HG02943 (cell line): ENCODE results near the gene RGPD4.
"Not testable (repeated sequence)": the region's sequence is repeated elsewhere in the genome, so short reads cannot be mapped to it uniquely, and the experiment has no call there.

Experiments used
- ATAC-seq: cut with Tn5 transposase; IDR thresholded peaks from one replicate; pipeline ENCODE4 v1.9.1; 2021; ENCODE audit warnings: mild to moderate bottlenecking, low read depth, moderate library complexity; ENCODE audit not compliant: unreplicated experiment

Gene RGPD4

DNA sequence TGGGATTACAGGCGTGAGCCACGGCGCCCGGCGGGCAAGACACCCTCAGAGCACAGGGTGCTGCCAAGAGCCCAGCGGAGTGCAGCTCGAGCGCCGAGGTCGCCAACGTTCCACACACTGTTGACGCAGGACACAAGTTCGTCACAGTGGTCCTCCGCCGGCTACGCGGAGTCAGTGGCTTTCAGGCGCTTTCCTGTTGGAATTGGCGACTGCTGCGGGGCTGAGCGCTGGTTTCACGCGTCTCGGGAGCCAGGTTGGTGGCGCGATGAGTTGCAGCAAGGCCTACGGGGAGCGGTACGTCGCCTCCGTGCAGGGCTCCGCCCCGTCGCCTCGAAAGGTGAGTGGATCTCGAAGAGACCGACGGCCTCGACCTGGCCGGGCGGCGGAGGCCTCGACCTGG lies at the start of gene RGPD4:
Gene RGPD4, plus strand, starts transcription at position 144 of the 400 bp plus-strand sequence. Its CDS starts 122 bp downstream, at position 266.
- ATAC-seq: not testable (repeated sequence)

DNA sequence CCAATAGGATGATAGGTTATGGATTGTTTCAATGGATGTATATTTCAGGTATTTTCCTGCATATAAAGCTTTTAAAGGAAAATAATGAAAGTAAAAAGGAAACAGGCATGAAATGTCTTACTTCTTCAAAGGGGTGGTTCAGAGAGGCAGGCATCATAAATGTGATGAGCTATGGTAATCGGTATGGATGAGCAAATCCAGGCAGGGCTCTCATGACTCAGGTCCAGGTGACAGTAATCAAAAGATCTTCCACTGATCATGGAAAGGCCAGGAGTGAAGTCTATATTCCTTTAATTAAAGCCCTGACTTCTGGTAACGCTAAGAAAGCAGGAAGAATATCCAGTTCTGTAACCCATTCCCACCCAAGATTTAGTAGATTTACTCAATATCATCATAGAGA lies 48.7 kb upstream of the RGPD4 start:
- no peak for ATAC-seq

DNA sequence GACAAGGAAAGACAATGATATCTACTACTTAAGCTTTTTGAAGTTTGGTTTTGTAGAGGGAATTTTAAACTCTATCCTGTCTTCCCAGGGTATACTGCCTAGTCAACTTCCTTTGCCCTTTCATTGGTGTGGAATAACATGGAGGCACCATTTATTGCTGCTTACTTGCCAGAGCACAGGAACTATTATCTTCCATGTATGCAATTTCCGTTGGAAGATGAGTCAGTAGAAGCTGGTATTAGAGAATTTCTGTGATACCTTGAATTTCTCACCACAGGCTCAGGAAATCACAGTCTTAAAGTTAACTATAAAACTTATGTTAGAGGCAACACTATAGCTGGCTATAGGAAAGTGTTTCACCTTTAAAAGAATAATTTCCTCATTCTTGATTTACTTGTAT lies 40.9 kb upstream of the RGPD4 start:
- no peak for ATAC-seq

DNA sequence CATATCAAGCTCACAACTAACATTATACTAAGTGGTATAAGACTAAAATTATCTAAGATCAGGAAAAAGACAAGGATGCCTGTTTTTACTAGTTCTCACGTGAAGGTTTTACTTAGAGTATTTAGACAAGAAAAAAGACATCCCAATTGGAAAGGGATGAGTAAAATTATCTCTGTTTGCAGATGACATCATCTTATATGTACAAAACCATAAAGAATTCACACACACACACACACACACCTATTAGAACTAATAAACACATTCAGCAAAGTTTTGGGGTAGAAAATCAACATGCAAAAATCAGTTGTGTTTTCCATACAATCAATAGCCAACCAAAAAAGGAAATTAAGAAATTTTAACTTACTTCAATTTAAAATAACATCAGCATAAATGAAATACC lies 35.9 kb upstream of the RGPD4 start:
- ATAC-seq: no peak

DNA sequence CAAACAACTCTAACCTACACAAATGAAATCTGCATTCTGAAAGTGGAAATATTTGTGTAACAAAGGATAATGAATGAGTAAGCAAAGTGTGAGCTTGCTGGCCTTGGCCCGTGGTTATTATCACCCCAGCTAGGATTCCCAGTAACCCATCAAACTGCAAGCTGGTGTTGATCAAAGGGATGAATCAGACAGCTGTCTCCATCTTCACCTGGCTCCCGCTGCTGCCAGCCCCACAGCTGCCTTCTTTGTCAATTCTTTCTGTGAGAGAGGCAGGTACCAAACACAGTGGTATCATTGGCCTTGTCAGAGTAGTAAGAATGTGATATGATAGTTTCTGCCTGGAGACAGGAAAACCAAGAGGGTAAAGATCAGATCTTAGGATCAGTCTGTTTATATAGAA lies 25.2 kb upstream of the RGPD4 start:
- ATAC-seq: no peak

DNA sequence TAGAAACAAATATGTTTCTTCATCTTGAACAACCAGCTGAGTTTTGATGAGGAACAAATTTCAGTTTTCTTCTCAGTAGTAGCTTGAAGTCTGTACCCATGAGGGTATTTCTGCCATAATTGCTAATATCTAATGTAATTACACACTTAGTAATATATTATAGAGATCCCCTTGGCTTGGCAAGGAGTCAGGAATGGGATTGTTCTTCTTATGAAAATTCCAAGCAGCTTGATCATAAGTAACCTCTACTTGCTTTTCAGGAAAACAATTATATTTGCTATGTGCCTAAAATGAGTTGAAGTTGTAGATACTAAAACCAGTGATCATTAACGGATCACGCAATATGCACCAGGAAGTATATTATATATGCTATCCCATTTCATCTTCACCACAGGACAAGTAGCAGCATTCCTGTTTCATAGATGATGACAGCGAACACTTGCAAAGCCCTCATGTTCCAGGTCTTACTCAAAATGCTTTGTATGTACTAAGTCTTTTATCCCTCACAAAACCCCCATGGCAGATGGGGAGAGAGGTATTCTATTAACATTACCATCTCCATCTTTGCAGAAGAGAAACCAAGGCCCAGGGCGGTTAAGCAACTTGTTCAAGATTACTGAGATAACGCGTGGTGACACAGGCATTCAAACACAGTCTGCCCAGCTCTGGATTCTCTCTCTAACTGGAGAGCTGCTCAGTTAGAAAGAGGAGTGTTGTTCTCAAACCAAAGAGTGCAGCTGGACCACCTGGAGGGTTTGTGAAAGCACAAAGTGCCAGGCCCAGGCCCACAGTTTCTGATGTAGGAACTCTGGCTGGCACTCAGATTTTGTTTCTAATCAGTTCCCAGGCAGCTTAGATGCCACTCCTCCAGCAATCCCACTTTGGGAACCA lies 21.8 kb upstream of the RGPD4 start:
- no peak for ATAC-seq

DNA sequence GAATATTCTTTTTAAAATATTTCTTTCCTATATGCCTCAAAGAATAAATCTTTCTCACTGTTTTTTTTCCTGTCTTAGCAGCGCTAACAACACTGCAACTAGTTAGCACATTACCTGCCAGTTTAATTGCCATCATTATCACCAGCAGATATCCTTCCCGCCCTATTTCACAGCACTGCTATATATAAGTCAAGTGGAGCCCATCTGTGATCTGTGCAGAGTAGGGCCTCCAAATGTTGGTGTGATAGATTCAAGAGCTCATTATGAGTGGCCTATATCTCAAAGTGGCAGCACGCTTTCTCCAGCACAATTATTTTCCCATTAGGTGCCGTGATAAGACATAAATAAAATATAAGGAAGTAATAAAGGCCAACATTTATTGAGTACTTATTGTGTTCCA lies 19.8 kb upstream of the RGPD4 start:
- ATAC-seq: no peak

DNA sequence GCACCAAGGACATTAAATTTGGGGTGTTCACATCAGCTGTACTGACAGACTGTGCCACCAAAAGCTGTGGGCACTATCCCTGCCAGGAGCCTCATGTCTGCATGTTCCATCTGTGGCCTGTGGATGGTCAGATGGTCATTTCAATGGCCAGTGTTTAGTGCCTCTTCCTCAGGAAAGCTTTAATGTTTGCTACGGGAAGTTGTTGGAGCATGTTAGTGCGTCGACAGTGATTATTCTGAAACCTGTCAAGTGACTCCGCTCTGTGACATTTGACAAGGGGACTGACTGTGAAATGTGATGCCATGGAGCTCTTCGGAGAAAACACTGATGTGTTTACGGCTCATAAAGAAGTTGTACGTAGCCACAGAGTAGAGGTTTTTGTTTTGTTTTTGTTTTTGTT lies 18.7 kb upstream of the RGPD4 start:
- no peak for ATAC-seq

DNA sequence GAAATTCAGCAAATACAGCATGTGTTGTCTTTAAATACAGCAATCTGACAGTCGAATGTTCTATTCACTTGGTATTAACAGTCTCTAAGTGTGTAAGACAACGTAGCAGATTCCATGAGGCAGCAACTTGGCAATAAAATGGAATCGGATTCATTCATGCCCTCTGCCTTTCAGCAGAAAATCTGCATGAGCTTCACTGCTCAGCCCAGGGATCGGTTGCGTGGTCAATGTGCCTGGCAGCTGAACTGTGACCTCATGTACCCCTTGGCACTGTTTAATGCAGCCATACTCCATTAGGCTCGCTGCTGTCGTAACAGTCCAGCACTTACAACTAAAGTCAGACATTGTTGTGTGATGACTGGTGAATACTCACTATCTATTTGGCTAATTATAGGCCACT lies 17.7 kb upstream of the RGPD4 start:
- ATAC-seq: no peak

DNA sequence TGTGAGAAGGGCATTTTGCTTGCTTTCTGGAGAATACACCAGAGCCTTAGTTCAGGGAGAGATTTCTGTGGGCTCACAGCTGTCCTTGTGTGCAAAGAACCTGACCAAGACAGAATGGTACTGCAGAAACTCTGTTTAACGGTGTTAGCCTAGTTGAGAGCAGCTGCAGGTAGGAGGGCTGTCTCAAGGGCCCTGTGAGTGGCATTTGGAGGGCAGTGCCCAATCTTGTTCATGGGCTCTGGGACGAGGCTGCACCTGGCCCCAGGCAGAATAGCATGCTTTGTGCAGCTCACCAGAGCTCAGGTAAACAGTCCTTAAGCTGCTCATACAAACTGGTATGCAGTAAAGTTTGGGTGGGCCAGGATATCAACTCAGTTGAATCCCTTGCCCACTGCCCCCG lies 16.9 kb upstream of the RGPD4 start:
- no peak for ATAC-seq

DNA sequence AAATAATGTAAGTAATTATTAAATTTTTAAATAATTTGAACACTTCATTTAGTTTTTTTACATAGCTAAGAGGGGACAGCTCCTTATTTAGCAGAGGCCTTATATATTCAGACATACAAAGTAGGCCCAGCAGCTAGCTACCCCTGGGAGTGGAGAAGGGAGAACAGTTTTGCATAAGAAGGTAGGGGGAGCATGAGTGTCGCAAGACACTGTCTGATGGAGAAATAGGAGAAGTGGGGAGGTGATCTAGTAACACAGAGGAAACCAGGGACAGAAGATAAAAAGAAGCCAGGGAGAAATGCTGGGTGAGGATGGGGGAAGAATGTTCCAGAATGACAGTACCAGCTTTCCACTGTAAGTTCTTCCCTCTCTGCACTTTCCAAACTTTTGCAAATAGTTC lies 16.0 kb upstream of the RGPD4 start:
- no peak for ATAC-seq

DNA sequence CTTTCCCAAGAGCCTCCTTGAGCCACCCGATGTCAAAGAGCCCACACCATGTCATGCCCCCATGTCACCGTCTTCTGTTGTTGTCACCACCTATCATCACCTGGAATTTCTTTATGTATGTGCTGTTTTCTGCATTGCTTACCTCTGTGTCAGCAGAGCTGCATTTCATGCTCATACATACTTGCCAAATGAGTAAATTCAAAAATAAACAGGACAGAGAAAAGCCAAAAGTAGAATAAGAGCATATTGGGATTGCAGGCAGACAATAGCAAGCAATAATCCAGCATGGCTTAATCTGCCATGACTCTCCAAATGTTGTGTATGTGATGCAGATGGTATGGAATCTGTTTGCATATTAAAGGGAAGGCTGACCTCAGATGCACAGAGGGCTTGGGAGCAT lies 15.3 kb upstream of the RGPD4 start:
- ATAC-seq: no peak

DNA sequence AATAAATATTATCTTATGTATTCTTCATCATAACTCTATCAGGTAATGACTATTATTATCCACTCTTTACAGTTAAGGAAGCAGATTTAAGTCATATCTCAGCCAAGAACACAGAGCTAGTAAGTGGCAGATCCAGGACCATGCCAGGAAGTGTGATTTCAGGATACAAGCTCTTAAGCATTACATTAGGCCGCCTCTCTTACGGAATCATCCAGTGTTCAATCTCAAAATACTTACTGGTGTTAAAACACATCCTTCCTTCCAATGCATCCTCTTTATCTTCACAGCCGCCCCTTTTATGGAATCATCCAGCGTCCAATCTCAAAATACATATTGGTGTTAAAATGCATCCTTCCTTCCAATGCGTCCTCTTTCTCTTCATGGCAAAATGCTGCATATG lies 14.7 kb upstream of the RGPD4 start:
- no peak for ATAC-seq

DNA sequence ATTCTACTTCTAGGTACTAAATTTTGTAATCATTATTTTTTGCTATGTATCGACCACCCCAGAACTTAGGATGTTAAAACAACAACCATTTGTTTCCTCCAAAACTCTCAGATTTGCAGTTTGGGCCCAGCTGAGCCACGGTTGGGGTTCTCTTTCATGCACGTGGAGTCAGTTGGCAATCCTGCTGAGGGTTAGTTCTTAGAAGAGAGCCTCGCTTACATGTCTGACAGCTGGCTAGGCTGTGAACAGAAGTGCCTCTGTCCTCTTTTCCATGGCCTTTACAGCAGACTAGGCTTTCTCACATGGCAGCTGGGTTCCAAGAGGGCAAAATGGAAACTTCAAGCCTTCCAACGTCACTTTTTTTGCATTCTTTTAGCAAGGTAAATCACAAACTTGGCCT lies 9.3 kb upstream of the RGPD4 start:
- ATAC-seq: no peak

DNA sequence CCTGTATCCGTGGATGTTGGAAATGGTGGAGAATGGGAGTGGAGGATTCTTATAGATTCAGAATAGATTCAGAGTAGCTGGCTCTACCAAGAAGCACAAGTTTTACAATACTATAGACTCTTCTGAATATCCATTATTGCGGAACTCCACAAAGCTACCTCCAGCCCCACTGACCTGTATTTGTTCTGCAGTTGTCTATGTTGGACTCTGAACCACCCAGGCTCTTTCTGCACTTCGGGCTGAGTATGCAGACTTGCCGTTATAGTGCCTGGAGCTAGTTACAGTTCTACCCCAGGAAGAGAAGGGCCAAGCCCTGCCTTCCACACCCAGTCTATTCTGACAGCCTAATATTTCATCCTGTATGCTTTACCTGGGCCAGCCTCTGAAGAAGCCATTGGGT lies 4.4 kb upstream of the RGPD4 start:
- no peak for ATAC-seq

DNA sequence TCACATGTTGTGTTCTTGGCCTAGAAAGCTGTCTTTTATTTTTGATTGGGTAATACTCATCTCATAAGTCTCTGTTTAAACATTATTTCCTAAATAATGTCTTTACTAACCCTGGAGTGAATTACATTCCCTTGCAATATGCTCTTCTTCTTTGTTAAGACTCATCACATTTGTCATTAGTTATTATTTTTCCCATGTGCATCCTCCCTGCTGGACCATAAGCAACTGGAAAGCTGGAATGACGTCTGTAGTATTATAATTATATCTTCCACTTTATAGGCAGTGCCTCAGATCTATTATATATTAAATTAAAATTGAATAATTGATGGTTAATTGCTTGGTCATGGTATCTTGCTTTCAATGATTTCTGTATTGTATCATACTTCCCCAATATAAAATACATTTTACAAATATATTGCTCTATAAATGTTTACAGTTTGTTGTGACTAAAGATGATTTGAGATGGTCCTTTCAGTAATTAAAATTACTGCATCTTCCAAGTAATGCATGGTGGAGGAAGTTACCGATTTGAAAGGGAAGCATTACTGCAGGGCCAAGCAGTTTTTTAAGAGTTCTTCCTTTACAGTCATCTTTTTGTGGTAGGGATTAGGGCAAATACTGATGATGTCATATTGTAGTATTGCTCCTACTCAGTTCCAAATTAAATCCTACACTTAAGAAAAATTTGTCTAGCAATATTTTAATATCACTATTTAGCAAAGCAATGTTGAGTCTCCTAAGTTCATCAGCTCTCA lies 2.1 kb upstream of the RGPD4 start:
- ATAC-seq: no peak

DNA sequence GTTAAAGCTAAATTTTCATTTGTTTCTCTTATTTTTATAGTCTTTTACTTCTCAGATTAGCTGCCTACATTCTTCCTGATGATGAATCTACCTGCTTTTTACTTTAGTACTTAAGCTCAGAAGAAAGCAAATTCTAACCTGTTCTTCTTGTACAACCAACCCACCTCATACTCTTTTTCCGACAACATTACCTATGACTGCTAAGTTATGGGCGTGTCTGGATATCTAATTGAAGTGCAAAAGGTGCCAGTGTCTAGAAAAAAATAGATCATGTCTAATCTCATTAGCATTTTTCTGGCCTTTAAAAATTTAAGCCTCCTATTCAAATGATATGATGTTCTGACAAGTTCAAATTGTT lies 1.5 kb upstream of the RGPD4 start:
- no peak for ATAC-seq

DNA sequence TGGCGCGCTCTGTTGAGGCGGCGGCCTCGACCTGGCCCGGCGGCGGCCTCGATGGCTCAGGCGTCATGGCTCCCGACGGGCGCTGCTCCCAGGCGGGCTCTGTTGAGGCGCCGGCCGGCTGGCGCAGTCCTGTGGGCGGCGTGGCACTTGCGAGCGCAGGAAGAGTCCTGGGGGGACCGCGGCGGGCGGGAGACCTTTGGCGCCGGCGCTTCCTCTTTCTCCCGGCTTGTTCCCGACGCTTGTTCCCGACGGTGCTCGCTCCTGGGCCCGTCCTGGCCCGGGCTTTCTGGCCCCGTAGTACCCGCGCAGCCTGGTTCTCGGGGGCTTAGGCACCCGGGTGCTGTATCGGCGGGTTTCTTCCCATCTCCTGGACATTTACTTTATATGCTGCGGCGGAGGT lies 2.8 kb downstream of the RGPD4 start:
- not testable (repeated sequence) for ATAC-seq

DNA sequence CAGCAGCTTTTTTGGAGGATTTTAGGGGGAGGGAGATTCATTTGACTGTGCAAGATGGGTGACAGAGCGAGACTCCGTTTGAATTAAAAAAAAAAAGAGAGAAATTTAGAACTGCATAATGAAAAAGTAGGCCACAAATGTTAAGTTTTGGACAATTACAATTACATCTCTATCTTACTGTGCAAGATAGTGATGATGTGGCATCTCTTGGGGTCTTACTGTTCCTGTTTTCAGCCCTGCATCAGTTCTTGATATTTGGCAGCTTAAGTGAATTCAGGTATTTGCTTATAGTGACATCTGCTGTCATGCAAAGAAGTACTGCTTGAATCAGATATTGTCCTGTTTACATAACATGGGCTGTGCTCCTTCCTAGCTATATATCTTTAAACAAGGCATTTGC lies 6.5 kb downstream of the RGPD4 start:
- ATAC-seq: not testable (repeated sequence)

DNA sequence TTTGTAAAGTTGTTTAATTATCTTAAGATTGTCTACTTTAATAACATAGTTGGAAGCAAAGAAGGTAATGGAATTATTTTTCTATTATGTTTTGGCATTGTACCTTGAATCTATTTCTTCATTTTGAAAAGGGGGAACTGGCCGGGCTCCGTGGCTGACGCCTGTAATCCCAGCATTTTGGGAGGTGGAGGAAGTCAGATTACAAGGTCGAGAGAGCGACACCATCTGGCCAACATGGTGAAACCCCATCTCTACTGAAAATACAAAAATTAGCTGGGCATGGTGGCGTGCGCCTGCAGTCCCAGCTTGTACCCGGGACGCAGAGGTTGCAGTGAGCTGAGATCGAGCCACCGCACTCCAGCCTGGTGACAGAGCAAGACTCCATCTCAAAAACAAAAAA lies 6.9 kb downstream of the RGPD4 start:
- ATAC-seq: not testable (repeated sequence)

DNA sequence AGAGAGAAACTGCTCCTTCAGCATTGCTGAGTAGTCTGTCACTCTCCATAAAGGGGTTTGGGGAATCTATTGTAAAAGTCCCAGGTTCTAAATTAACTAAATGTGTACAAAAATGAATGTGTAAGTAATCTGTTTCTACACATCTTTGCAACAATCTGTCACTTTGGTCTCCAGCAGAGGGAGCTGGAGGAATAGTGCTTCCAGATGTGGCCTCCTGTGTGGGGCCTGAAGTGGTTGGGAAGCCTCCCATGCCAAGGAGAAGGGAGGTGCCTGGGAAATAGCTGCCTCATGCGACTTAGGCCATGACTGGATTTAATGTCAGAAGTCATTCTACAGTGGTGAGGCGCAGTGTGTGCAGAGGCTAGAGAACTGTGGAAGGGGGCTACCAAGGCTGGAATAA lies 89.4 kb downstream of the RGPD4 start:
- not testable (repeated sequence) for ATAC-seq
